ENCODE data around the gene GSDME.

GSDME gene

GRCh38 chr7:24778543-24779282 lies 21.4 kb upstream of the GSDME start:
- DNase-seq (ENCODE audit: low read depth), result peak; percentile 89
- TF ChIP-seq CTCF (IDR thresholded peaks at IDR 0.05; ENCODE audit: control insufficient read depth, insufficient read depth, low read depth, low read length, missing control alignments), result no peak
- no peak overlapping the region for H3K4me3 ChIP-seq (ENCODE audit: control insufficient read depth, low read depth, low read length)

- no peak overlapping the region for H3K4me3 ChIP-seq (ENCODE audit: control insufficient read depth, low read depth, low read length)
- no peak for DNase-seq (ENCODE audit: low read depth)
- no peak for TF ChIP-seq CTCF (IDR thresholded peaks at IDR 0.05; ENCODE audit: control insufficient read depth, insufficient read depth, low read depth, low read length, missing control alignments)
These were observed 20.5 kb upstream of the GSDME start for GRCh38 chr7:24777806-24778205.

- no peak for DNase-seq (ENCODE audit: low read depth)
- no peak for TF ChIP-seq CTCF (IDR thresholded peaks at IDR 0.05; ENCODE audit: control insufficient read depth, insufficient read depth, low read depth, low read length, missing control alignments)
- H3K4me3 ChIP-seq (ENCODE audit: control insufficient read depth, low read depth, low read length), result no peak overlapping the region
These were observed 16.4 kb upstream of the GSDME start for GRCh38 chr7:24773646-24774045.

GRCh38 chr7:24769851-24770250 lies 12.6 kb upstream of the GSDME start:
- no peak for DNase-seq (ENCODE audit: low read depth)
- no peak for TF ChIP-seq CTCF (IDR thresholded peaks at IDR 0.05; ENCODE audit: control insufficient read depth, insufficient read depth, low read depth, low read length, missing control alignments)
- no peak overlapping the region for H3K4me3 ChIP-seq (ENCODE audit: control insufficient read depth, low read depth, low read length)

- DNase-seq (ENCODE audit: low read depth), result no peak
- no peak for TF ChIP-seq CTCF (IDR thresholded peaks at IDR 0.05; ENCODE audit: control insufficient read depth, insufficient read depth, low read depth, low read length, missing control alignments)
- H3K4me3 ChIP-seq (ENCODE audit: control insufficient read depth, low read depth, low read length), result no peak overlapping the region
These were observed 12.0 kb upstream of the GSDME start for GRCh38 chr7:24769014-24769830.

- no peak overlapping the region for H3K4me3 ChIP-seq (ENCODE audit: control insufficient read depth, low read depth, low read length)
- TF ChIP-seq CTCF (IDR thresholded peaks at IDR 0.05; ENCODE audit: control insufficient read depth, insufficient read depth, low read depth, low read length, missing control alignments), result no peak
- DNase-seq (ENCODE audit: low read depth), result no peak
These were observed 10.8 kb upstream of the GSDME start for GRCh38 chr7:24767878-24768569.
